ENCODE results near the gene PIK3IP1.
"Not testable (repeated sequence)": the region's sequence is repeated elsewhere in the genome, so short reads cannot be mapped to it uniquely, and the experiment has no call there.

Gene PIK3IP1

DNA sequence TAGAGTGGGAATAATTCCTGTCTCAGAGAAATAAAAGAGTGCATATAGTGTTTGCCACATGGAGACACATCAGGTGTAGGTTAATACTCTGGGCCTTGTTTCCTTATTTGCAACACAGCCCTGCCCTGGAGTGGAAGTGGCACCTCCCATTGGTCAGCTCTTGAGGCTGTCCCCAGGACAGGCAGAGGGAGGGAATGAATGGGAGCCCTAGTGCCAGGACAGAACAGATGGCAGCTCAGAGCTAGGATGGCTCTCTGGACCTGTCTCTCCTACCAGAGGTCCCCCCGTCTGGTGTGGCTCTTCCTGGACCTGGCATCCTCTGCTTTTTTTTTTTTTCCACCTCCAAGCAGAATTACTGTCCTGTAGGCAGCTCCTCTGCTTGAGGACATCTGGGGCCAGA lies 44.6 kb downstream of the PIK3IP1 start:
- no peak for DNase-seq

GRCh38 chr22:31246687-31247086 lies 45.6 kb downstream of the PIK3IP1 start:
- no peak for DNase-seq

- not testable (repeated sequence) for DNase-seq
Measured at GRCh38 chr22:31245998-31246397, 46.3 kb downstream of the PIK3IP1 start.

- no peak for DNase-seq
Measured at GRCh38 chr22:31244943-31245451, 47.3 kb downstream of the PIK3IP1 start.

- DNase-seq, result no peak
Measured at GRCh38 chr22:31244046-31244942, 48.0 kb downstream of the PIK3IP1 start.

- no peak for DNase-seq
Measured at GRCh38 chr22:31243339-31244045, 48.8 kb downstream of the PIK3IP1 start.

DNA sequence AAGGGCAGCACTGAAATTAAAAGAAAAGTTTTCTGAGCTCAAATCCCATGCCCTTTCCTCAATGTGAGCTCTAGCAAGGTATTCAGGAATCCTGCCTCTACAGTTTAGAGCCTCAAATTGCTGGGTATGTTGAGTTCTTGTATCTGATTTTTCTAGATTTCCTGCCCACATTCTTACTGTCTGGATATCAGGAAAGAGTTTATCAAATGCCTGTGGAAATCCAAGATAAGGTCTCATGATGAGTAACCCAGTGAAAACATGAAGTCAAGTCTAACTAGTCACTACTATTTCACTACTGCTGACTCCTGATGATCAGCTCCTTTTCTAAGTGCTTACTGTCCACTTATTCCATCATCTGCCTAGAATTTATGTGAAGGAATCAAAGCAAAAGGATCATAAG lies 50.4 kb downstream of the PIK3IP1 start:
- DNase-seq, result no peak

GRCh38 chr22:31241200-31241599 lies 51.1 kb downstream of the PIK3IP1 start:
- no peak for DNase-seq

GRCh38 chr22:31239771-31240370 lies 52.4 kb downstream of the PIK3IP1 start:
- no peak for DNase-seq

GRCh38 chr22:31238057-31238456 lies 54.2 kb downstream of the PIK3IP1 start:
- DNase-seq, result no peak

GRCh38 chr22:31236044-31236443 lies 56.2 kb downstream of the PIK3IP1 start:
- not testable (repeated sequence) for DNase-seq

DNA sequence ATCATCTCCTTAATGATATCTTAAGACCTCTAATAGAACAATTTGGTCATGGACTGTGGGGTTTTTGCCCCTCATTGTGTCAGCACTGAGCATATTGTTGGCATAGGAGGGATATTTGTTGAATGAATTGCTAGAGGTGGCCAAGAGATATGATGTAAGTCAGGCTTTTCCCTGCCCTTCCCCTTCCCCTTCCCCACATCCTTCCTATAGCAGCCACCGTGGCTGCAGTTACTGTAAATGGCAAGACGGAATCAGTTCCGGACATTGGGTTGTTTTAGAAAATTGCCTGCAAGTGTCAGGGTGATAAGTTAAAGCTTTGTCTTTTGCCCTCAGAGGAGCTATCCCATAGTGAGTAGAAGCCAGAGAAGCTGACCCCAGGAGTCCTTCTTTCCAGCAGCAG lies 57.2 kb downstream of the PIK3IP1 start:
- no peak for DNase-seq

GRCh38 chr22:31233001-31233400 lies 59.3 kb downstream of the PIK3IP1 start:
- no peak for DNase-seq
